ENCODE results near the gene MTMR1.

Gene MTMR1

DNA sequence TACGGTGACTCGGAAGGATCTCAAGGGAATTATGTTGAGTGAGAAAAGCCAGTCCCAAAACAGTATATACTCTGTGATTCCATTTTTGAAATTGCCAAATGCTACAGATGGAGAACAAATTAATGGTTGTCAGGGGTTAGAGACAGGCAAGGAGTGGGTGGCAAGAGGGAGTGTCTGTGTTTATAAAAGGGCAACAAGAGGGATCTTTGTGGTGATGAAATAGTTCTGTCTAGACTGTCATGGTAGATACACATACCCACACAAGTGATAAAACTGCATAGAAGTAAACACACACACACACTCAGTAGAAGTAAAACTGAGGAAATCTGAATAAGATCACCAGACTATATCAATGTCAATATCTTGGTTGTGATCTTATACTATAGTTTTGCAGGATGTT is 112.5 kb downstream of the MTMR1 start:
- no peak for DNase-seq

- no peak for DNase-seq
Measured at GRCh38 chrX:150806827-150807226, 113.6 kb downstream of the MTMR1 start.

GRCh38 chrX:150813922-150814321 is 120.7 kb downstream of the MTMR1 start:
- no peak for DNase-seq
